Sigmoid colon (tissue), 4 donors: ENCODE results near the gene TIMM22.
A peak's percentile ranks its signal among the peaks of the same experiment; 100 is the strongest.

Source experiments
- EP300 ChIP-seq, 4 donors: sonication (generic); formaldehyde crosslinking; IDR thresholded peaks; one replicate each; pipeline ENCODE4 v1.6.1; 2017; ENCODE audit warnings: antibody characterized with exemption in 4 of 4
- POLR2A ChIP-seq, 2 donors: fragments of 450-650 bp; IDR thresholded peaks; one replicate each; pipeline ENCODE4 v1.6.1; 2016; ENCODE audit warnings: antibody characterized with exemption in 2 of 2, mild to moderate bottlenecking in 2 of 2, moderate library complexity in 2 of 2
- POLR2AphosphoS5 ChIP-seq, 4 donors: sonication (generic); formaldehyde crosslinking; IDR thresholded peaks; one replicate each; pipeline ENCODE4 v1.6.1; 2017; ENCODE audit warnings: antibody characterized with exemption in 4 of 4
- TF ChIP-seq, protein P1 (sequence below), 4 experiments: fragments of 450-650 bp in 3 of 4; fragments of 200-600 bp in 1 of 4; IDR thresholded peaks; one replicate each; pipeline ENCODE4 v1.5.1; 2016 to 2019; ENCODE audit warnings: antibody characterized with exemption in 4 of 4, mild to moderate bottlenecking in 3 of 4, moderate library complexity in 2 of 4

GRCh38 chr17:1047177-1047878 lies 50.4 kb downstream of the TIMM22 start:
- TF ChIP-seq, protein P1, sequence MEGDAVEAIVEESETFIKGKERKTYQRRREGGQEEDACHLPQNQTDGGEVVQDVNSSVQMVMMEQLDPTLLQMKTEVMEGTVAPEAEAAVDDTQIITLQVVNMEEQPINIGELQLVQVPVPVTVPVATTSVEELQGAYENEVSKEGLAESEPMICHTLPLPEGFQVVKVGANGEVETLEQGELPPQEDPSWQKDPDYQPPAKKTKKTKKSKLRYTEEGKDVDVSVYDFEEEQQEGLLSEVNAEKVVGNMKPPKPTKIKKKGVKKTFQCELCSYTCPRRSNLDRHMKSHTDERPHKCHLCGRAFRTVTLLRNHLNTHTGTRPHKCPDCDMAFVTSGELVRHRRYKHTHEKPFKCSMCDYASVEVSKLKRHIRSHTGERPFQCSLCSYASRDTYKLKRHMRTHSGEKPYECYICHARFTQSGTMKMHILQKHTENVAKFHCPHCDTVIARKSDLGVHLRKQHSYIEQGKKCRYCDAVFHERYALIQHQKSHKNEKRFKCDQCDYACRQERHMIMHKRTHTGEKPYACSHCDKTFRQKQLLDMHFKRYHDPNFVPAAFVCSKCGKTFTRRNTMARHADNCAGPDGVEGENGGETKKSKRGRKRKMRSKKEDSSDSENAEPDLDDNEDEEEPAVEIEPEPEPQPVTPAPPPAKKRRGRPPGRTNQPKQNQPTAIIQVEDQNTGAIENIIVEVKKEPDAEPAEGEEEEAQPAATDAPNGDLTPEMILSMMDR (IDR thresholded peaks at IDR 0.05) = peak; percentile 12 to 72 (median 38)
- TF ChIP-seq POLR2A (IDR thresholded peaks at IDR 0.05) (no peak), POLR2AphosphoS5 (IDR thresholded peaks at IDR 0.05) (peak in 3 of 4 donors; percentile 10 to 82 (median 74)), EP300 (IDR thresholded peaks at IDR 0.05) (peak in 2 of 4 donors; percentile 42 to 74)
